ENCODE data around the gene NPSR1.
"Not testable (repeated sequence)": the region's sequence is repeated elsewhere in the genome, so short reads cannot be mapped to it uniquely, and the experiment has no call there.

Gene NPSR1

DNA sequence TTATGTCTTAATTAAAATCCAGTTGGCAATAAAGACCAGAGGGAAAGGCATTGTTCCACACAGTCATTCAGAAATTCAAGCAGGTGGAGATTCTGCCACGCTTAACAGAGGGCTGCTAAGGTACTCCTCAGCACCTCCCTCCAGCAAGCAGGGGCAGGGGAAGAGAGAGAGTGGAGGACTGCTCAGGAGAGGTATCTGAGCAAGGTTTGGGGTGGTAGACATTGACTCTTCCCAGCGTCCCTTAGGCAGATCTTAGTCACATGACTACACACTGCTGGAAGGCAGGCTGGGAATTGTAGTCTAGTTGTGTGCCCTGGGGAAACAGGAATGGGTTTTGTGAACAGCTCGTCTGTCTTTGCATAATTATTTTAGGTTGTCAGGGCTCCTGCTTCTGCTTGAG lies 181.6 kb downstream of the NPSR1 start:
- no peak for DNase-seq

DNA sequence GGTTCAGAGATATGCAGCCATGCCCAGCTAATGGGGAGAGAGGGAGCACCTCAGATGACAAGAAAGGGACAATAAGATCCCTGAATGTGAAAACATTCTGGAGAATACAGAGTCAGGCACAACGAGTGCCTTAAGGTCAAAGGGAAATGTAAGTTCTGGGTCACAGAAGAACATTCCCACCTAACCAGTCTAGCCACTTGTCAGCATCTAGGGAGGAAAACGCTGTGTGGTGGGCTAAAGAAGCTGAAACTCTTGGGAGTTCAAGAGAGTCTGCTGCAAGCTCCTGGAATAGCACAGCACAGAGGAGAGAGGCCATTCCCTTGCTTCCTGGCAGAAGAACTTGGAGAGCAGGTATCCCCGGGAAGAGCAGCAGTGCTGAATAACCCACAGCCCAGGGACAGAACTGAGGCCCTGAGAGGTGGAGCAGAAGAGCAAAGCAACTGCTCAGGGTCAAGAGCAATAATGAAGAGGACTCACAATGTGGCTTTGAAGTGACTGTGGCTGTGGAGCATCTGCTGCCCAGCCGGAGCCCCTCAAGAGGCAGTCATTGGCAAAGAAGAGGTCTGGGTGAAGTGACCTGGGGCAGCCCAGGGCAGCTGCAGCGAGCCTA lies 182.3 kb downstream of the NPSR1 start:
- no peak for DNase-seq

DNA sequence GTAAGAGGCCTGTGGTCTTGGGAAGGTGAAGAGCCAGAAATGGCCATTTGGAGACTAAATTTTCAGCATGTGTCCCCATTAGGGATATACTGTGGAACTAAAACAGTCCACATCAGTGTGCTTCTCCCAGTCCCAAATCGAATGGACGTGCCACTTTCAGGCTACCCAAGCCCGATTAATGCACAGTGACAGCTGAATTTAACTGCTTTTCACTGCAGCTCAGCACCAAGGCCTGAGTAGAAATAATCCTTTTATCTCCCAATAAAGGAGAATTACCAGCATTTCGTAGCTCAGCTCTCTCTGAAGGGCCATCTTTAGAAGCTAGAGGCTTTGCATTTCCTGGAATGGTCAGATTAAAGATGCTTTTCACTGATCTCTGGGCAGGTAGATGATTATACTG lies 183.3 kb downstream of the NPSR1 start:
- DNase-seq = no peak

DNA sequence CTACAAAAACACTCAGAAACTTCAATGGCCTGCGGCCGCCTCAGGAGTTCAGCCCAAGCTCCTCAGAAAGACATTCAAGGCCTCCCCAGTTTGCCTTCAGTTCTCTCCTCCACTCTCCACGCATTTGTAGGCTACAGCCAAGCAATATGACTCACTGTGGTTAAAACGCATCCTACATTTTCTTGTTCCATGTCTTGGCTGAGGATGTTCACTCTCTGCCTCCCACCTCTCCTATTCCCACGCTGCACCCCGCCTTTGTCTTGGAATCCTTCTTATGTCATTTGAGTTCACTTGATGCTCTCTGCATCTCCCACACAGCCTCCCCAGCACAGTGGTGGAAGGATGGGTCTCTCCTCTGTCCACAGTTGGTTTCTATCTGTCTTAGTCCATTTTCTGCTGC lies 184.8 kb downstream of the NPSR1 start:
- no peak for DNase-seq

DNA sequence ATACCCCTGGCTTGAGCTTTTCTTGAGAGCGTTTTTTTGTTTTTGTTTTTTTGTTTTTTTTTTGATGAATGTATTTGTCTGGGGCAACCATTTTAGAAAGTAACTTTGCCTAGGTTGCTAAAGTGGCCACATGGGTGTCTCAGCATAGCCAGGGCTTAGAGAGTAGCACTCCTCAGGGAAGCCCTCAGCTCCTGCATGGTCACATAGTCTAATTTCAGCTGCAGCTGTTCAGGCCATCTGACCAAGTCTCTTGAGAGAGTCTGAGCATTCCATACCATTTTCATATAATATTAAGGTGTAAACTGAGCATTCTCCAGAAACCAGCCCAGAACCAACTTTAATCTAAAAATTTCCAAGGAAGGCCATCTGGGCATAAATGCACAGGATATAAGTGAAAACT lies 186.4 kb downstream of the NPSR1 start:
- DNase-seq = no peak

DNA sequence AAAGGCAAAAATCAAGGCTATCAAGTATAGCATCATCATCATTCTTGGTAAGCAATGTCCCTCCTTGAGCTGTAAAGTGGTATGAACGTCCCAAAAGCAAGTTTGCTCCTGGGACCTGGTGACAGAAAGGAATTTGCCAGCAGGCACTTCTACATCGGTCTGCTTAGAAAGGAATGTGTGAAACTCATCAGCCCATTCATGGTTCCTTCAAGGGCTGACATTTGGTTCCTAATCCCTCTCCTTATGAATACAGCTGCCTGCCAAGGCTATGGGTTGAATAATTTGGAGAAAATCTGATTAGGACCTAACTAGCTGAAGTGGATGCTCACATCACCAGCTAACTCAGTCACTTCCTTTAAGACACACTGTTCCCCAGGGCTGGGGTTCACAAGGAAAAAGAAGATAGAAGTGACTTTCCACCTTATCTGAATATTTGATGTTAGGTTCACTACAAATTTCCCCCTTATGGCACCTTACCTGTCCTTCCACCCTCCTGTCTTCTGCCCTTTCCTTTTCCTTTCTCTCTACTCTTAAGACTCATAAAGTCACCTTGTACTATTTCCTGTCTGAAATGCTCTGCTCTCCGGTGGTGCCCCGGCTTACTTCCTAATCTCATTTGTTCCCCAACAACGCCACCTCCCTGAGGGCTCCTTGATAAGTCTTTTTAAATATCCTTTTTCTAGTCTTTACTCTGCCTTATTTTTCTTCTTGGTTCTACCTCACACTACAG lies 187.1 kb downstream of the NPSR1 start:
- no peak for DNase-seq

DNA sequence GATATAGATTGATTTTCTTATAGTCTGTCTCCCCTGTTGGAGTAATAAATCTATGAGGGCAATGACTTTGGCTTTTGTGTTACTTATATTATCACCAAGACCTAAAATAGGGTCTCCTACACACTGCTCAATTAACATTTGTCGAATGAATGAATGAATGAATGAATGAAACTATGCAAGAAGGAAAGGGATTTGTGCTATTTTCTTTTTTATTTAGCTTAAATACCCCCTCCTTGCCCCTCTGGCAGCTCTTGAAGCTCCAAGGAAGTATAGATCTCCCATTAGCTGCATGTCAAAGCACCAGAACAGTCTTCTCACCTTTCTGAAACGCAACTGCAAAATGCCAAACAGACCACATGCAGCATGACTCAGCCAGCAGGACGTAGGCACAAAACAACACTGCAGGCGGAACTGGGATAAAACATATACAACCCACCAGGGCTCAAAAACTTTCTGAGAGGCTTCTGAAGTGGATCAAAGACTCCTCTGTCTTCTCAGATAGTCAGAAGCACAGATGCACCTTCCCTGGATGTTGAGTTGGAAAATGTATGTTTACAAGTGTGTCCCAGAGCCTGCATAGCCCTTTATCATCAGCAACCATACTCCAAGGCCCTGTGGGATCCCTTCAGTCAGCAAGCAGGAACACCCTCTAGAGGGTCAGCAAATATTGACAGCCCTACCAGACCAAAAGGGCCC lies 187.8 kb downstream of the NPSR1 start:
- no peak for DNase-seq

DNA sequence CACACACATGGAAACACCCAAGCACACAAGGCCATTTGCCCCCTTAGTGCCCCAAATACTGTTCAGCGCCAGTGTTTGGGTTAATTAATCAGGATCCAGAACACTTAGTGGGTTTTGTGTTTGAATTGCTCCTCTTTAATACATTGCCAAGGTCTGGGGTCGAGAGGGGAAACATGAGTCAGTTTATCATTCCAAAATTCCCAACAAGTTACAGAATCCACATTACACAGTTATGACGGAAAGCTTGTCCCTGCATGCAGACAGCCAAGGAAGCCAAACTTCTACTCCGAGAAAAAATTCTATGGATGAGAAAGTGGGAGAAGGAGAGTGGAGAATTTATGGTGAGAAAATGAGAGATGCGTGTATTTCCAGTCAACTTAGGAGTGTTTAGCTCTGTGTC lies 189.0 kb downstream of the NPSR1 start:
- no peak for DNase-seq

DNA sequence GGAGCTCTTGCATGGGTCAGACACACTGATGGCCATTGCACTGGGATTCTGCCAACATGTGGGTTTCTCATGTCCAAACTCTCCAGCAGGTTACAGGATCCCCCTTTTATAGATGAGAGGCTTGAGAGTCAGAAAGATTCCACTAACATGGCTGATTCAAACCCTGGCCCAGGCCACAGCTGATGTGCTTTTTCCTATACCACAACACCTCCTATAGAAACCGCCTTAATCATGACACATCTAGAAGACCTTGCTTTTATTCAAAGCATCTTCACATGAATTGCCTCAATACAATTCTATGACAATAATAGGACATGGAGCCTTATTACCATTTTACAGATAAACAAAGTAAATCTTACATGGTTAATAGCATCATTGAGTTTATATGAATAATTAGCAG lies 190.7 kb downstream of the NPSR1 start:
- no peak for DNase-seq

DNA sequence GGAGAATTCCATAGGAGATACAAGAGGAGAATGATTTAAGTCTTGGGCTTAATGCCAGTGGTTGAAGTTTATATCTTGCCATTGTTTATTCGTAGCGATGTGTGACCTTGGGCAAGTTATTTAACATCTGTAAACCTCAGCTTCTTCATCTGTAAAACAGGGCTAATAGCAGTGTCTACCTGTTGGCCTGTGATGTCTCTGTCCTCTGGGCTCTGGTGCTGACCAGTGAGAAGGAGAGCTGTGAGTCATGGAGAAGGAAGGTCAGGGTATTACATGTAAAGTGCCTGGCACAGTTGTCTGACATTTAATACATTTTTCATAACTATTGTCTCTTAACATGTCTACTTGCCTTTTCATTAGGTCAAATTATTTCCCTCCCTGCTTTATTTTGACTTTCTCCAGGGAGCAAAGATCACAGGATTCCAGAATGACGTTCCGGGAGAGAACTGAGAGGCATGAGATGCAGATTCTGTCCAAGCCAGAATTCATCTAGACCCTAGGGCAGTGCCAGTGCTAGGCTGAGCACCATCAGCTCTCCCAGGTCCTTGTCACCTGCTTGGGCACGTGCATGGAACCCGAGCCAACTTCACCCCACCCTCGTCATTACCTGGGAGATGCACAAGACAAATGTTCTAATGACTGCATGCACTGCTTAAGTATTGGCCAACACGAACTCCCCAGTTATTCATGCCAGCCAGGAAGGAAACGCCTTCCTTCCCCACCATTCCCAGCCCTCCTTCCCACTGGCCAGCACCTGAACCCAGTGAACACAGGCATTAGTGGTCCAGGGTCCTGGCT lies 191.3 kb downstream of the NPSR1 start:
- DNase-seq = no peak

DNA sequence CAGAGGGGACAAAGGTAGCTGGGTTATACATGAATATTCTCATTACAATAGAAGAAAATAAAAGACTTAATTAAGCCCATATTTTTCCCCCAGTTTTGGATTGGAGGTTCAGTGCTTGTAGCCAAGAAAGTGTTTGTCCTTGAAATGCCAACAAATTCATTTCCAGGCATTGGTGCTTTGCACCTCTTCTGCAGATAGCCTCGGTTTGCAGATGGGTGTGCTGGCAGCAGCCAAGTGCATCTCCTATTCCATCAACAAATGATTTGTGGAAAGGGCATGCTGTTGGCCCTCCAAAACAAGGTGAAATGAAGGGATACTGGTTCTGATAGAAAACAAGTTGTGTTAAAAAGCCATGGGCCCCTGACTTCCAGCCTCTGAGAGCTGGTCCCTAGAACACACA lies 192.0 kb downstream of the NPSR1 start:
- DNase-seq = no peak

DNA sequence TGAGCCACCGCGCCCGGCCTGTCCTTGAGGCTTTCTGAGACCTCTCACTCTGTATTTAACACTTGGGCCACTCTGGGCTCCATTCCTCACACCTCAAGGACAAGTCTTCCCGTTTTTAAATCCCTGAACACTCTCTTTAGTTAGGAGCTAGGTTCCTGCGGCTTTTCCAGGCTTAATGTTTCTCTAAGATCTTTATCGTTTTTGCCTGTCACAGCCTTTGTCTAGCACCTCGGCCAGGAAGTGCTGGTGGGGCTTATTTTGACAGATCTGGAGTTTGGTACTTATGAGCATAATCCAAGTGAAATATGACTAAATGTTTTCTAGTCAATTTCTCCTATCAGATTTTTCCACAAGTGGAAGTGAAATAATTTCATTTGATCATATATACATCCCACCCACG lies 192.7 kb downstream of the NPSR1 start:
- no peak for DNase-seq

DNA sequence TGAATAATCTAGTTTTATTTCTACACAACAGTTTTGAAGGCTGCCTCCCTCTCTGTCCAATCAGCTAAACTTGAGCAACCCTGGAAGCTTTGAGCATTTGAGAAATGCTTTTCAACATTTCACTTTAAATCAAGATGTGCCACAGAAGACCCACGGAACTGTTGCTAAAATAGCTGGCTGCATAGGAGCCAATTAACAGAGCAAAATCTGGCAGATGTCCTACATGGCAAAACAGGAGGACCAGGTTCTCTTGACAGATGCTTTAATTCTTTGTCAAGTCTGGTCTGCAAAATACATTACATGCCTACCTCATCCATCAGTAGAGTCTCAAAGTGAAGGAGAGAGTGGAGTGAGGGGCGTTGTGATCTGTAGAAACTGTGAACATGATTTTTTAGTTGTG lies 193.4 kb downstream of the NPSR1 start:
- no peak for DNase-seq

DNA sequence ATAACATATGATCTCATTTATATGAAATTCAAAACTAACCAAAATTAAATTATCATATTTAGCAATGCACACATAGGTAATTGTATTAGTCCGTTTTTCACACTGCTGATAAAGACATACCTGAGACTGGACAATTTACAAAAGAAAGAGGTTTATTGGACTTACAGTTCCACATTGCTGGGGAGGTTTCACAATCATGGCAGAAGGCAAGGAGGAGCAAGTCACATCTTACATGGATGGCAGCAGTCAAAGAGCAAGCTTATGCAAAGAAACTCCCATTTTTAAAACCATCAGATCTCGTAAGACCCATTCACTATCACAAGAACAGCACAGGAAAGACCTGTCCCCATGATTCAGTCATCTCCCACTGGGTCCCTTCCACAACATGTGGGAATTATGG lies 200.4 kb downstream of the NPSR1 start:
- DNase-seq = not testable (repeated sequence)

DNA sequence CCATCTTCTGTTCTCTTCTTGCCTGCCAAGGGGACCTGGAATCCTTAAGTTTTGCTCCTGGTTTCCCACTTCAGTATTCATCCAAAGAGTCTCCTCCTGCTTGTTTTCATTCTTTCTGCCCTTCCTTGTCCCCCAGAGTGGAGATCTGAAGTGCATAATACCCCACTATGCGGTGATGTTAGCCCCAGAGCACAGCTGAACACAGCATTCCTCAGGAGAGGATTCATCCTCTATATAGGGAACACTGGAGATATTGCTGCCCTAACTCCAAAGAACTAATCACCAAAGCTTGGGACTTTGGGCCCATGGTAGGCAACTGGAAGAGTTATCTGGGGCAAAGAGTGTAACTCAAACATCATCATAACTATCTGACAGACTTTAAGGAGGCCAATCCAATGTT lies 201.3 kb downstream of the NPSR1 start:
- not testable (repeated sequence) for DNase-seq

DNA sequence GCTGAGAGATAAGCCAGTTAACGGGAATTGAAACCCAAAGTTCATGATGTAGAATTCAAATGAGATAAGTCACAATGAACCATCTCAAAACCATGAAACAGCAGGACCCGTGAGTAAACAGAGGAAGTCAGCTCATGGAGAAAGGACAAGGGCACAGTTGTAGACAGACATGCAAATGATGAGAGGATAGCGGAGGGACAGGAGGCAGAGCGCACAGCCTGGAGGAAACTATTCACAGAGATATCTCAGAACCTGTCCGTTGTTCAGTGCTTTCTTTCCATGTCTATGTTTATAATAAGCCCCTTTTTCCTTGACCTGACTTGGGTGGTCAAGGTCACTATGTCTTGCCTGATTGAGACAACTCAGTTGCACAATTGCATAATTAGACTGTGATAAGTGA lies 208.2 kb downstream of the NPSR1 start:
- not testable (repeated sequence) for DNase-seq

DNA sequence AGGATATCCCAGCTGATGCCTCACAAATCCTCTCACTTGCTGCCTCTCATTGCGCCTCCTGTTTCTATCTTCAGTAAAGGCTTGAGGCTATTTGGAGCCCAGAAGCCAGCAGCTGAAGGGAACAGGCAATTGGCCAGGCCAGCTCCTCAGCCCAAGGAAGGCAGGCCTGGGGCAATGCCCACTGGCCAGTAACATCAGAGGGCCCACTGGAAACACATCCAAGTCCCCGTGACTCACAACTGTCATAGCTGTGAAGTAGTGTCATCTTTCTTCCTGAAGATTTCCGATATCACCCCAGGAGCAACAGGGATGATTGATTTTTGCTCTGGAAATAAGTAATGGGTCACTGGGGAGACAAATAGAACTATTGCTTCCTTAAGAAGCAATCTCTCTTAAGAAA lies 209.3 kb downstream of the NPSR1 start:
- not testable (repeated sequence) for DNase-seq

DNA sequence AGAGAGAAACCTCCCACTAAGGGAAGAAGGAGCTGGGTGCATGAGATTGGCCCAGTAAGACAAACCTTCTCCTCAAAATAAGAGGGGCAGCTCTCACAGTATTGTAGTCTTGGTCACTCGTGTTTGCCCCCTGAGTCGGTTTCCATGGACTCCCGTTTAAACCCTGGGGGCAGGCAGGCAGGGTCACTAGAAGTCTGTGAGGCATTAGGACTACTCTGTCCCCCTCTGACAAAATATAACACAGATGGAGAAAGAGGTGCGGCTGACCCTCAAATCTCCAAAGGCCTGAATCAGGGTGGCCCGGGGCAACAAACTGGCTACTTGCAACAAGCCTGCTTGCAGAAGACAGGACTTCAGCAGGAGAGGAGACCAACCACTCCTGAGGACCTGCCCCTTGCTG lies 210.6 kb downstream of the NPSR1 start:
- not testable (repeated sequence) for DNase-seq

DNA sequence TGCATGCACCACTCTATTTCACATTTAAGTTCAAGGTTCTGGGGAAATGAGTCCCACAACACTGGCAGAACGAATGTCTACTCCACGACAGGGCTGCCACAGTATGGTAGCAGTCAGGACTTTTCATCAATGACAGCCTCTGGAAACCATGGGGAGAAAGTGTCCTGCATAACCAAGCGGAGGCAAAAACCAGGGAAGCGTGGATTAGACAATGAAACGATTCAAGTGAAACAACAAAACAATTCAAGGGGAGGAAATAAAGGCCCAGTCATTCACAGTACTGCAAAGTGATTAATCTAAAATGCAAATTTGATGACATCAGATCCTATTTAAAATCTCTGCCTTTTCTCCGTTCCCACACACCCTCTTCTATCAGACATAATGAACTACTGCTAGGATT lies 211.0 kb downstream of the NPSR1 start:
- DNase-seq = no peak

DNA sequence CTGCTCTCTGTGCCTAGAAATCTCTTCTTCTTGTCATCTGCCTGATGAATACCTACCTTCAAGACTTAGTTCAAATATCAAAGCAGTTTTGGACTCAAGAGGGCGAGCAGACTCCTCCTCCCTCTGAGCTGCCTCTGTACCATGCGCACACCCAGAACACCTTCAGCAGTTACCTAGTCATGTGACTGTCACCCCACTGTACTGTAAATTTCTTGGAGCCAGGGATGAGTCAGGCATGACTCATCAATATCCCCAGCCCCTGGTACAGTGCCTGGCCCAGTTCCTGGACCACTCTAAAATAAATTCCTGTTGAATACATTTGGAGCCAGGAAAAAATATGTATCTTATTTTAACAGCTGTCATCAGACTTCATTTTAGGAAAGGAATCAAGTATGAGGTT lies 212.0 kb downstream of the NPSR1 start:
- not testable (repeated sequence) for DNase-seq

DNA sequence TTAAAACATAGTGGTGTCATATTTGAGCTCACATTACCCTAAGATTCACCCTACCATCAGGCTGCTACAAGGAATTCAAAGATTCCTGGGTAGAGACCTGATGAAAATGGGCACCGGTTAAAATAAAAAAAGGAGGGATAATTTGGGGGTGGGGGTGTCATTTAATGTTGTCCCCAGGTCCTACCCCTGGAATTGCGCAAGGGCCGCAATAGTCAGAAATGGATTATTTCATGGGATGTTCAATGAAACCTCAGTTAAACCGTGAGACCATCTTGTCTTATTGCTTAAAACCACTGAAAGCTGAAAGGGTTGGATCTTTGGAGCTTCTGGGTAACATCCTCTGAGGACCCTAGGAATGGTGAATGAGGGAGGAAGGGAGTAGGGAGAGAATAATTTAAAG lies 216.3 kb downstream of the NPSR1 start:
- not testable (repeated sequence) for DNase-seq

DNA sequence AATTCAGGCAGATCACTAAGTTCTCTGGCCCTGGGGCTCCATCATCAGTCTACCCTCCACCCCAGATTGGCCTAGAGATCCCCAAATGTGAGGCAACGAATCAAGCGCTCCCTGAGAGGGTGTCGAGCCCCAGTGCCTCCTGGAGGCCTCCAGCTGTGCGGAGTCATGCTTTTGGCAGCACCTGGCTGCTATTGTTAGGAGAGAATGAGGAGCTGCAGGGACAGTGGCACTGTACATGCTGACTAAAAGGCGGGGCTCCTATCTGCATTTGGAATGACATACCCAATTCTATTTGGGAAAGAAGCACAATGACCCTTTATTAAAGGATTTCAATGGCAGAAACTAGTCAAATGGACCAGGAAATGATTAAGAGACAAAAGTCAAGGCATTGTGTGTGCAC lies 217.5 kb downstream of the NPSR1 start:
- no peak for DNase-seq

DNA sequence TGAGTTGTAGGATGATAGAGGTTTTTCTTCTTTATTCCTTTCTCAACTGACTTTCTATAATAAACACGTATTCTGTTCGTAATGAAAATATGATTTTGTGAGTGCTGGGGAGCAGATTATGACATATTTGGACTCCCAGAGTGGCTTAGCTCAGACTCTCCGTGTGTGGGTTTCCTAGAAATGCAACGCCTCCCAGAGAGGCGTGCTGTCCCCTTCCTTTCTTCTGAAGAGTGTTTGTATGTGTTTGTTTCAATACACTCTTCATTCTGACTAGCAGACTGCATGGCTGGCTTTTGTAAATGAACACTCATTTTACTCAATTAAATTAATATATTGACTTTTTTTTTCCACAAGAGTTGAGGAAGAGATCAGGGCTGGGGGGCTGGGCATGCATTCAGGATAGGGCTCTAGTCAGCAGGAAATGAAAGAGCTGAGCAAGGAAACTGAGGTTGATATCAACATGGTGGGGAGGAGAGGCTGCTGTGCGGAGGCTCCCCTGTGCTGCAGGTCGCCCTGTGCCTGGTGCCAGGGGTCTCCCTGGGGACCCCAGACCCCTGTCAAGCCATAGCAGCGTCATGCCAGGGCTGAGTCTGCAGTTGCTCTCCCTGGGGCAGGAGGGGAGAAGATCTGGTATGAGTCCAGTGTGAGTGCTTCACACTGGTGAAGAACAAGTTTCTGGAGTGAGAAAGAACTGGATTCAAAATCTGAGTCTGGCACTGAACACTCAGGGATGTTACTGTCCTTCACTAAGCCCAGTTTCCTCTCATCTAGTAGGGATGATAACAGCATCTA lies 221.1 kb downstream of the NPSR1 start:
- DNase-seq = not testable (repeated sequence)

Measured in CD4-positive, alpha-beta T cell treated with Interleukin-4 for 4 hours (primary cell).